ENCODE measurements around the gene GLRA2.
A peak's percentile ranks its signal among the peaks of the same experiment; 100 is the strongest.

Gene GLRA2

GRCh38 chrX:14529290-14529989 lies at the start of gene GLRA2:
Gene GLRA2, plus strand, starts transcription at chrX:14529536. Its CDS starts 522 bp downstream, at chrX:14530058.
- no peak for TF ChIP-seq GATA2 (IDR thresholded peaks at IDR 0.05; ENCODE audit: low read depth, low read length)
- TF ChIP-seq GATA3 (IDR thresholded peaks at IDR 0.05; ENCODE audit: low read depth, low read length): no peak

- TF ChIP-seq GATA3 (IDR thresholded peaks at IDR 0.05; ENCODE audit: low read depth, low read length) (no peak), GATA2 (IDR thresholded peaks at IDR 0.05; ENCODE audit: low read depth, low read length) (no peak)
Observed at GRCh38 chrX:14489437-14489836, 39.9 kb upstream of the GLRA2 start.

GRCh38 chrX:14491689-14492088 lies 37.6 kb upstream of the GLRA2 start:
- no peak for TF ChIP-seq GATA3 (IDR thresholded peaks at IDR 0.05; ENCODE audit: low read depth, low read length)

GRCh38 chrX:14496674-14497073 lies 32.7 kb upstream of the GLRA2 start:
- TF ChIP-seq GATA2 (IDR thresholded peaks at IDR 0.05; ENCODE audit: low read depth, low read length) (no peak), GATA3 (IDR thresholded peaks at IDR 0.05; ENCODE audit: low read depth, low read length) (no peak)

GRCh38 chrX:14497184-14497666 lies 32.1 kb upstream of the GLRA2 start:
- no peak for TF ChIP-seq GATA3 (IDR thresholded peaks at IDR 0.05; ENCODE audit: low read depth, low read length)
- TF ChIP-seq GATA2 (IDR thresholded peaks at IDR 0.05; ENCODE audit: low read depth, low read length): no peak

GRCh38 chrX:14501327-14501726 lies 28.0 kb upstream of the GLRA2 start:
- no peak for TF ChIP-seq GATA3 (IDR thresholded peaks at IDR 0.05; ENCODE audit: low read depth, low read length)
- TF ChIP-seq GATA2 (IDR thresholded peaks at IDR 0.05; ENCODE audit: low read depth, low read length): no peak

- TF ChIP-seq GATA2 (IDR thresholded peaks at IDR 0.05; ENCODE audit: low read depth, low read length) (no peak), GATA3 (IDR thresholded peaks at IDR 0.05; ENCODE audit: low read depth, low read length) (no peak)
Observed at GRCh38 chrX:14504960-14505538, 24.3 kb upstream of the GLRA2 start.

- no peak for TF ChIP-seq GATA3 (IDR thresholded peaks at IDR 0.05; ENCODE audit: low read depth, low read length)
- TF ChIP-seq GATA2 (IDR thresholded peaks at IDR 0.05; ENCODE audit: low read depth, low read length): no peak
Observed at GRCh38 chrX:14505648-14506047, 23.7 kb upstream of the GLRA2 start.

- no peak for TF ChIP-seq GATA2 (IDR thresholded peaks at IDR 0.05; ENCODE audit: low read depth, low read length)
- TF ChIP-seq GATA3 (IDR thresholded peaks at IDR 0.05; ENCODE audit: low read depth, low read length): no peak
Observed at GRCh38 chrX:14506866-14507265, 22.5 kb upstream of the GLRA2 start.

GRCh38 chrX:14508025-14508690 lies 21.2 kb upstream of the GLRA2 start:
- TF ChIP-seq GATA3 (IDR thresholded peaks at IDR 0.05; ENCODE audit: low read depth, low read length): no peak
- TF ChIP-seq GATA2 (IDR thresholded peaks at IDR 0.05; ENCODE audit: low read depth, low read length): 0 out of 2 replicates have a peak, but pooled peaks have one; percentile 23

- TF ChIP-seq GATA3 (IDR thresholded peaks at IDR 0.05; ENCODE audit: low read depth, low read length) (no peak), GATA2 (IDR thresholded peaks at IDR 0.05; ENCODE audit: low read depth, low read length) (no peak)
Observed at GRCh38 chrX:14509325-14510057, 19.8 kb upstream of the GLRA2 start.

GRCh38 chrX:14528629-14529289 lies 577 bp upstream of the GLRA2 start:
- no peak for TF ChIP-seq GATA3 (IDR thresholded peaks at IDR 0.05; ENCODE audit: low read depth, low read length)
- no peak for TF ChIP-seq GATA2 (IDR thresholded peaks at IDR 0.05; ENCODE audit: low read depth, low read length)

- TF ChIP-seq GATA2 (IDR thresholded peaks at IDR 0.05; ENCODE audit: low read depth, low read length): no peak
- no peak for TF ChIP-seq GATA3 (IDR thresholded peaks at IDR 0.05; ENCODE audit: low read depth, low read length)
Observed at GRCh38 chrX:14533867-14534266, 4.5 kb downstream of the GLRA2 start.

- TF ChIP-seq GATA2 (IDR thresholded peaks at IDR 0.05; ENCODE audit: low read depth, low read length) (no peak), GATA3 (IDR thresholded peaks at IDR 0.05; ENCODE audit: low read depth, low read length) (no peak)
Observed at GRCh38 chrX:14546190-14546589, 16.9 kb downstream of the GLRA2 start.
